ENCODE measurements around the gene NFXL1.

The NFXL1 gene

GRCh38 chr4:47835494-47835893 lies 78.9 kb downstream of the NFXL1 start:
- no peak for DNase-seq (ENCODE audit: low read depth in 2 of 2)

GRCh38 chr4:47831026-47831679 lies 83.2 kb downstream of the NFXL1 start:
- DNase-seq (ENCODE audit: low read depth in 2 of 2), result no peak

- no peak for DNase-seq (ENCODE audit: low read depth in 2 of 2)
These were observed 83.9 kb downstream of the NFXL1 start for GRCh38 chr4:47830265-47831025.

- DNase-seq (ENCODE audit: low read depth in 2 of 2), result no peak
These were observed 84.9 kb downstream of the NFXL1 start for GRCh38 chr4:47829438-47829837.

GRCh38 chr4:47827343-47828047 lies 86.9 kb downstream of the NFXL1 start:
- no peak for DNase-seq (ENCODE audit: low read depth in 2 of 2)

- DNase-seq (ENCODE audit: low read depth in 2 of 2), result no peak
These were observed 89.5 kb downstream of the NFXL1 start for GRCh38 chr4:47824840-47825239.

GRCh38 chr4:47819178-47819577 lies 95.2 kb downstream of the NFXL1 start:
- no peak for DNase-seq (ENCODE audit: low read depth in 2 of 2)

GRCh38 chr4:47817275-47817674 lies 97.1 kb downstream of the NFXL1 start:
- no peak for DNase-seq (ENCODE audit: low read depth in 2 of 2)

GRCh38 chr4:47816748-47817147 lies 97.6 kb downstream of the NFXL1 start:
- no peak for DNase-seq (ENCODE audit: low read depth in 2 of 2)

- DNase-seq (ENCODE audit: low read depth in 2 of 2), result no peak
These were observed 99.6 kb downstream of the NFXL1 start for GRCh38 chr4:47814618-47815295.

GRCh38 chr4:47809654-47810203 lies 104.7 kb downstream of the NFXL1 start:
- no peak for DNase-seq (ENCODE audit: low read depth in 2 of 2)

GRCh38 chr4:47804598-47804997 lies 109.8 kb downstream of the NFXL1 start:
- DNase-seq (ENCODE audit: low read depth in 2 of 2), result no peak

GRCh38 chr4:47801481-47802002 lies 112.8 kb downstream of the NFXL1 start:
- DNase-seq (ENCODE audit: low read depth in 2 of 2), result no peak

GRCh38 chr4:47798165-47798564 lies 116.2 kb downstream of the NFXL1 start:
- no peak for DNase-seq (ENCODE audit: low read depth in 2 of 2)

Measured in stimulated activated CD8-positive, alpha-beta memory T cell treated with anti-CD3 and anti-CD28 coated beads, Interleukin-15, amount 100 ng/mL, for 4 hours (primary cell).